Stimulated activated CD4-positive, alpha-beta T cell treated with anti-CD3 and anti-CD28 coated beads, Interleukin-12 subunit alpha, Interleukin-12 subunit beta, amount 100 ng/mL, for 4 hours (primary cell): ENCODE results near the gene SPATA17.
"Not testable (repeated sequence)": the region's sequence is repeated elsewhere in the genome, so short reads cannot be mapped to it uniquely, and the experiment has no call there.

Source experiments
- DNase-seq: peaks from one replicate; pipeline ENCODE4 v3.0.0-alpha.2; 2020

The SPATA17 gene

DNA sequence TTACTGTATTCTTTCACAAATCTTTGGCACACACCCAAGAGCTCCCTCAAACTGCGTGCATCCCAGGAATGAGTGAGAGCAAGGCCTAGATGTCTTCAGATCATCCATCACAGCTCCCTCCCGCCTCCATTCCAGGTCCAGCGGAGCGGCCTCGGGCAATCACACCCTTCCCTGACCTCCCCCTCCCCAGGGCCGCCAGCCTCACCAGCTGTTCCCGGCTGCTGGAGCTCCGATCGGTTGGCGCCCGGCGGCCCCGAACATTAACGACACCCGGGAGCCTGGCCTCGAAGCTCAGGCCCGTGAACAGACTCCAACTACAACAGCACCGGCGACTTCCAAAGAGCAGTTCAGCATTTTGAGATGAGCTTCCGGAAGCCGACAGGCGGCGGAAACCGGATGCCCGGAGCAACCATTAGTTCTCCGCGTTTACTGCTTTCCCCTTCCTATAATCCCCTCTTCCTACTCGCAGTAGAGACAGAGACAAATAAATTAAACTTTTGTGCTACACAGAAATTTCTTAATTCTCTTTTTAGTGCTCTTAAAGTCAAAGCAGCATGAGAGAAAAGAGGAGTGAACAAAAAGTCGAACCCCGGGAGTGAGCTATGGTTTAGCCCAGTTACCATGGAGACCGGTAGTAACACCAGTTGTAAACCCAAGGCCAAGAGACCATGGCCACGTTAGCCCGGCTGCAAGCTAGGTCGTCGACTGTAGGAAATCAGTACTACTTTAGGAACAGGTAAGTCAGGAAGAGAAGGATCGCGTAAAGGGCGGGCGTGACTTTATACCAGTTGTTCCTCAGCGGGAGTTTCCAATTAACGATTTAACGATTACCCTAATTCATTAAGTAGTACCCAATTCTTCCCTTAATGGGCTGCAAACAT, at the start of gene SPATA17, which contains the start of gene GPATCH2:
TSS of gene SPATA17 (plus strand) at position 634 of the 881 bp plus-strand sequence. CDS start at position 669, 35 bp downstream.
TSS of gene GPATCH2 (minus strand) at position 380 of the 881 bp plus-strand sequence. CDS start at position 261, 119 bp downstream.
- DNase-seq: peak; percentile 56

- DNase-seq: not testable (repeated sequence)
These were observed 46.8 kb upstream of the SPATA17 start for GRCh38 chr1:217584286-217584811.

GRCh38 chr1:217585577-217585976, 45.6 kb upstream of the SPATA17 start:
- no peak for DNase-seq

GRCh38 chr1:217586586-217586985, 44.6 kb upstream of the SPATA17 start:
- no peak for DNase-seq

- DNase-seq: no peak
These were observed 40.5 kb upstream of the SPATA17 start for GRCh38 chr1:217590598-217590997.

- DNase-seq: no peak
These were observed 32.0 kb upstream of the SPATA17 start for GRCh38 chr1:217599154-217599553.

- DNase-seq: no peak
These were observed 28.8 kb upstream of the SPATA17 start for GRCh38 chr1:217602380-217602779.

- DNase-seq: no peak
These were observed 25.8 kb upstream of the SPATA17 start for GRCh38 chr1:217605390-217605789.

GRCh38 chr1:217614200-217614712, 16.9 kb upstream of the SPATA17 start:
- no peak for DNase-seq

DNA sequence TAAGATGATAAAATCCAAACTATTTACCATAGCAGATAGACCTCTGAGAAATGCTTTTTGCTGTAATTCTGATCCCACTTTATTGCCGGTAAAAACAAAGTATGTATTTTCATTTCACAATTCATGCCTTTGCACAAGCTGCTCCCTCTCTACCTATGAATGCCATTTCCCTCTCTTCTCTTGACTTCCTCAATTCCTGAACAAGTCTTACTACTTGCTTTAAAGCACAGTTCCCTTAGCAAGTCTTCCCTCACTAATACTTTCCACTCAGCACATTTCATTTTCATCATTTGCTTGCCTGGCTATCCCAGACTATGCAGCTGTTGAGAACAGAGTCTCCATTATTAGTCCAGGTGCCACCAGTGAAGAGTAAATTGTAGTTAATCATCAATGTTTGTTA, 14.0 kb upstream of the SPATA17 start:
- no peak for DNase-seq

DNA sequence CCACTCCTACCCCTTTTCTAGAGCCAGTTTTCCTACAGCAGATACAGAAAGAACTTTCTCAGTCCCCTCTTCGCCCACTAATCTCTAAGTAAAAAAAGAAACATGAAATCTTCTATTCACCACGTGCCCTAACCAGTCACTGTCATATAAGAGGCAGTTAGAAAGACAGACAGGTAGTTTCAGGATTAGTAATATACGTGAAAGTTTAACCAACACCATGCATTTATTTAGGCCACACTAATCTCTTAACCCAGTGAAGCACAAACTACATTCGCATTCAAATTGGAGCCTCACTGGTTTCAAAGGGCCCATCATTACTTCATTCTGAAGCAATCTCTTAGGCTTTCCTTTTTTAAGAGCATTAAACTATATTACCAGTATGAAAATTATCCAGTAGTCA, 10.3 kb upstream of the SPATA17 start:
- DNase-seq: no peak

GRCh38 chr1:217622042-217622441, 9.1 kb upstream of the SPATA17 start:
- no peak for DNase-seq

DNA sequence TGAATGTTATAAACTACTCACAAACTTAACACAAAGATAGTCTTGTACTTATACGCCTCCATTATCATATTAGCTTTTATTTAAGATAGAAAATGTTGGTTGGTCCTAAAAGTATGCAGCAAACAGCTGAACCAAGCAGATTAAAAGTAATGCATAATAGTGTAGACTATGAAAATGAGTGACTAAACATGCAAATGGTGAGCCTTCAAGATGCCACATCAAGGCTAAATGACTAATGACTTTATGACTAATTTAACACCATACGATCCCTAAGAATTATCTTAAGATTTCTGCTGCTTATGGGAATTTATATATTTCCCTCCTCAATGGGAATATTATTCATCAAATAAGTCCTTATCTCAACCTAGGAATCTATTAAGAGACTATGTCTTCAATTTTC, 4.8 kb upstream of the SPATA17 start:
- DNase-seq: no peak

GRCh38 chr1:217627431-217627830, 3.7 kb upstream of the SPATA17 start:
- DNase-seq: no peak

DNA sequence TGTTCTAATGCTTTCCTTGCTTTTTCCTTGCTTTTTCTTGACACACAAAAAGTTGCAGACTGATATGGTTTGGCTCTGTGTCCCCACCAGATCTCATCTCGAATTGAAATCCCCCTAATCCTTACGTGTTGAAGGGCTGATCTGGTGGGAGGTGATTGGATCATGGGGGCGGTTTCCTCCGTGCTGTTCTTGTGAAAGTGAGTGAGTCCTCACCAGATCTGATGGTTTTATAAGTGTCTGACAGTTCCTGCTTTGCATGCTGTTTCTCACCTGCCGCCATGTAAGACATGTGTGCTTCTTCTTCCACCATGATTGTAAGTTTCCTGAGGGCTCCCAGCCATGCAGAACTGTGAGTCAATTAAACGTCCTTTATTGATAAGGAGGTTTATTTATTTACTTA, 11.3 kb downstream of the SPATA17 start:
- no peak for DNase-seq

DNA sequence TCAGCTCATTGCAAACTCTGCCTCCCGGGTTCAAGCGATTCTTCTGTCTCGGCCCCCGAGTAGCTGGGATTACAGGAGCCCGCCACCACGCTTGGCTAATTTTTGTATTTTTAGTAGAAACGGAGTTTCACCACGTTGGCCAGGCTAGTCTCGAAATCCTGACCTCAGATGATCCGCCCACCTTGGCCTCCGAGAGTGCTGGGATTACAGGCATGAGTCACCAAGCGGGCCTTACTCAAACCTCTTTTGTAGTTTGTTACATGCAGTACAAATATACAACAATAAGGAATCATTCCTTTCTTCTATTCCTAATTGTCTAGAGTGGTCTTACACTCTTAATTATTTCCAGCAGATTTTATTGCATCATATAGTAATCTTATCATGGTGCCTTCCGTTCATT, 16.6 kb downstream of the SPATA17 start:
- DNase-seq: no peak

- DNase-seq: no peak
These were observed 19.5 kb downstream of the SPATA17 start for GRCh38 chr1:217650674-217651073.

- no peak for DNase-seq
These were observed 29.4 kb downstream of the SPATA17 start for GRCh38 chr1:217660353-217661062.

DNA sequence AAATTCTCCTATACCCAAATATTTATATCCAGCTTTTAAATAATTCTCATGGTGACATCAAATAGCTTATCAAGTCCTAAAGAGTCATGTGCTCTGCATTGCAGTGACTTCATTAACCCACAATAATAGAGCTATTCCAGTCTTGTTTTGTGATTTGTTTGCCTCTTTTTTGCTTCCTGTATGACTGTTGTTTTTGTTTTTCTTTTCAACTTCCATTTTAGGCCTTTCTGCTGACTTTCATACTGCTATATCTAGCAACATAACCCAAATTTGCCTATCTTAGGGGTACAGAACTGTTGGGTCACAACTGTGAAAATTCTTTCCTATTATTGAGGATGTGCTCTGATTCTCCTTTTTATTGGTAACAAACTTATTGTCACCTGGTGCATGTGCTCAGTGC, 30.3 kb downstream of the SPATA17 start:
- DNase-seq: no peak

GRCh38 chr1:217668351-217668940, 37.3 kb downstream of the SPATA17 start:
- no peak for DNase-seq

GRCh38 chr1:217673387-217673786, 42.2 kb downstream of the SPATA17 start:
- no peak for DNase-seq

DNA sequence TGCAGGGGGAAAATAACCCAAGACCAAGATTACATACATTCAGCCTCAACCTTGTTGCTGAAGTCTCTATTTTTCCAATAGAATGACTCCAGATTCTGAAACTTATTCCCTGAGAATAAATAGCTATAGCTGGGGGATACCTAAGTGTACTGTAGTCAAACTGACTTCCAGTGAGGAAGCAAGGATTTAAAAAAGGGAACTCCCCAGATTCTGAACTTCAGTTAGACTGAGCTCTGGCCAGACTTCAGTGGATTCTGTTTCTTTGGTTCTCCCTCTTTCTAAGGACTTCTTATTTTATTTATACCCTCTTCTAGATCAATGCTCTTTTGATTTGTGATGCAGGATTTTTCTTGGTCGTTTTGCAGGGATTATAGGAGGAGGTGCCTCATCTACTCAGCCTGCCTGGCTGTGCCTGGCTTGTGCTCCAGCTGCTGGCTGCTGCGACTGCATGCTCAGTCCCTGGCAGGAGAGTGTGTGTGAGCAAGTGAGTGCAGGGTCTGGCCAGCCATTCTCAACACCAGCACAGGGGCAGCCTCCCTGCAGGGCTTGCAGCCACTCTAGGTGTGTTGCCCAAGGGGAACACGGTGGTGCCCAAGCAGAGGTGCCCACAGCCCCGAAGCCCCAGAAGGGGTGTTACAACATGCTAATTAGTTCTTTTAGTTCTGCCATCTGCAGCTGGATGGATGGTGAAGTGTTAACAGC, 43.0 kb downstream of the SPATA17 start:
- no peak for DNase-seq
